Activated effector memory CD4-positive, alpha-beta T cell treated with anti-CD3 and anti-CD28 coated beads, Interleukin-2, amount 50 U/mL, for 16 hours (primary cell): ENCODE results near the gene REXO1.
"Not testable (repeated sequence)": the region's sequence is repeated elsewhere in the genome, so short reads cannot be mapped to it uniquely, and the experiment has no call there.

Experiments
- DNase-seq: peaks from one replicate; pipeline ENCODE4 v3.0.0-alpha.2; 2020

REXO1 gene

DNA sequence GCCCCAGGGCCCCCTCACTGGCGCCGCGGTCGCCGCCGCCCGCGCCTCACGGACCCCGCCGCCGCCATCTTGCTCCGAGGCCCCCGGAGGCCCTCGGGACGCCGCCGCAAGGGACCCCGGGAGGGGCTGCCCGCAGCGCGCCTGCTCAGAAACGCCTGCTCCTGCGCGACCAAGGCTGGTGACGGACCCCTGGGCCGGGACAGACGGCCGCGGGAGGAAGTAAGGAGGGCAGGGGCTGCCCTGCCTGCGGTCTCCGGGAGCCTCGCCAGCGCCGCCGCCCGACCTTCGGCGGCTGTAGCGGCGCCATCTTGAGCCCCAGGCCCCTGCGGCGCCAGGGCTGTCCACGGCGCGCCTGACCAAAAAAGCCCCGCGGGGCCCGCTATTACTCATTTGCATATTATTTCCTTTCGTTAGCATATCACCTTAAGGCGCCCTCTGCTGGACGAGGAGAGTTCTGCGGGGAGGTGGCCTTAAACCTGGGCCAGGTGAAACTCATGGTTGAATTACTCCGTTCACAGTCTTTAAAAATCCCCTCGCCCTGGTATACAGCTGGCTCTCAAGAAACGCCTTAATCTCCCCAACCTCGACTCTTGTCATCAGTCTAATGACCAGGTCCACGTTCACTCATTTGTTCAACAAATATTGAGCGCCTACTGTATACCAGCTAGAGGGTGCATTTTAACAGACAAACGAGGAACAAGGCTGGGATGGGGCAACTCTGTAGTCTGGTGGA is at the start of gene REXO1:
REXO1 (minus strand) TSS at position 85 of the 733 bp plus-strand sequence. CDS start 125 bp downstream, outside the sequence.
- DNase-seq, result peak; percentile 99

DNA sequence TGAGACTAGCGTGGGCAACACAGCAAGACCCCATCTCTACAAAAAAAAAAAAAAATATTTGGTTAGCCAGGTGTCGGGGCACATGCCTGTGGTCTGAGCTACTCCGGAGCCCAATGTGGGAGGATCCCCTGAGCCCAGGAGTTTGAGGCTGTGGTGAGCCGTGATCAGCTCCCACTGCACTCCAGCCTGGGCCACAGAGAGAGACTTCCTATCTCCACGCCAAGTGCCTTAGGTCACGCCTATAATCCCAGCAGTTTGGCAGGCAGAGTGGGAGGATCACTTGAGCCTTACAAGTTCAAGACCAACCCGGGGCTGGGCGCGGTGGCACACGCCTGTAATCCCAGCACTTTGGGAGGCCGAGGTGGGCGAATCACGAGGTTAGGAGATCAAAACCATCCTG is 48.2 kb upstream of the REXO1 start:
- no peak for DNase-seq

DNA sequence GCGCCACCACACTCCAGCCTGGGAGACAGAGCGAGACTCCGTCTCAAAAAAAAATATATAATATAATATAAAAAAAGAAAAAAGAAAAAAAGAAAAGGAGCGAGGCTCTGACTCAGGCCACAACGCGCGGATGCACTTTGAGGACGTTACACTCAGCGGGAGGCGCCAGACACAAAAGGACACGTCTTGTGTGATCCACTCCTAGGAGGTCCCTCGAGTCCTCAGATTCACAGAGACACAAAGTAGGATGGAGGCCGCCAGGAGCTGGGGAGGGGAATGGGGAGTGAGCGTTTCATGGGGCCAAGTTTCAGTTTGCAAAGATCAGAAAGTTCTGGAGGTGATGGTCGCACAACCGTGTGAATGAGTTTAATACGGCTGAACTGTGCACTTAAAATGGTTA is 45.5 kb upstream of the REXO1 start:
- no peak for DNase-seq

DNA sequence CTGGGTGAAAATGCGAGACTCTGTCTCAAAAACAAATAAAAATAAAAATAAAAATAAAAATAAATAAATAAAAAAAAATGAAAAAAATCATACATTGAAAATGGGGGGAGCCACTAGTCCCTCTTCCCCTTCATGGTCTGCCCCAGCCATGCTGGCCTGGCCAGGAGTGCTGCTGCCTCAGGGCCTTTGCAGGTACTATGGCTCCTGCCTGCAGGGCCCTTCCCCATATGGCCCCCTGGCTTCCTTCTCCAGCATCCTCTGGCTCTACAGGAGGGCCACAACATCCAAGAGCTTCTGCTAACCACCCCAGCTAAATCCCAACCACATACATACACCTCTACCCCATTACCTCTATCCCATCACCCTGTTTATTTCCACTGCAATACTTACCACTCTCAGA is 41.6 kb upstream of the REXO1 start:
- DNase-seq, result no peak

DNA sequence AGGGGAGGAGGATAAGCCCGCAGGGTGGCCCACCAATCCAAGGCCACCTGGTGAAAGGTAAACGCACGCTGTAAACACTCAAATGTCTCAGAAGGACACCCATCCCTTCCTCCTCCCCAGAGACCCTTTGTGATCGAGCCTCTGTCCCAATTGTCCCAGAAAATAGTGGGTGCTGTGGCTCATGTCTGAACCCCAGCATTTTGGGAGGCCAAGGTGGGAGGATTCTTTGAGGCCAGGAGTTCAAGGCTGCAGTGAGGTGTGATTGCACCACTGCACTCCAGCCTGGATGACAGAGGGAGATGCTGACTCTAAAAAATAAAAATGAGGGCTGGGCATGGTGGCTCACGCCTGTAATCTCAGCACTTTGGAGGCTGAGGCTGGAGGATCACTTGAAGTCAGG is 40.1 kb upstream of the REXO1 start:
- DNase-seq, result no peak

DNA sequence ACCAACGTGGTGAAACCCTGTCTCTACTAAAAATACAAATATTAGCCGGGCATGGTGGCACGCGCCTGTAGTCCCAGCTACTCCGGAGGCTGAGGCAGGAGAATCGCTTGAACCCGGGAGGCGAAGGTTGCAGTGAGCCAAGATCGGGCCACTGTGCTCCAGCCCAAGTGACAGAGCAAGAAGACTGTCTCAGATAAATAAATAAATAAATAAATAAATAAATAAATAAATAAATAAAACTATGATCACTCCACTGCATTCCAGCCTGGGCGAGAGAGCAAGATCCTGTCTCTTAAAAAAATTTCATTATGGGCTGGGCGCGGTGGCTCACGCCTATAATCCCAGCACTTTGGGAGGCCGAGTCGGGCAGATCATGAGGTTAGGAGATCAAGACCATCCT is 38.1 kb upstream of the REXO1 start:
- DNase-seq, result not testable (repeated sequence)

DNA sequence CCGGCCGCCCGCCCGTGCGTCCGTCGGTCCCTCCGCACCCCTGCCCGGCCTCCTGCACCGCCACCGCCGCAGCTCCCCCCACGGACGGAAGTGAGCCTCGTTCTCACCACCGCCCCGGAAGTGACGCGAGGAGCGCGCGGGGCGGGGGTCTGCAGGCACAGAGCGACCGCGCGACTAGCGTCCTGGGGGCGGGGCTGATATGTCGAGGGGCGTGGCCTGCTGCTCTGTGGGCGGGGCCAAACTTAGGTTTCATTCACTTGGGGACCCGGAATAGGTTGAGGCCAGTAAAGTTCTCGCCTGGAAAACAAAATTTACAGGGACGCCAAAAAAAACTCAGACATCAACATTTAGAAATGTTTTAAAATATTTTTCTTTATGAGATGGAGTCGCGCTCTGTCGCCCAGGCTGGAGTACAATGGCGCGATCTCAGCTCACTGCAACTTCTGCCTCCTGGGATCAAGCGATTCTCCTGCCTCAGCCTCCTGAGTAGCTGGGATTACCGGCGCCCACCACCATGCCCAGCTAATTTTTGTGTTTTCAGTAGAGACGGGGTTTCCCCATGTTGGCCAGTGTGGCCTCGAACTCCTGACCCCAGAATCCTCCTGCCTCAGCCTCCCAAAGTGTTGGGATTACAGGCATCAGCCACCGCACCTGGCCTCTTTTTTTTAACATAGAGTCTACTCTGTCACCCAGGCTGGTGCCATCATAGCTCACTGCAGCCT is 37.3 kb upstream of the REXO1 start, which contains the start of gene ABHD17A:
ABHD17A (minus strand) TSS at position 99 of the 722 bp plus-strand sequence. CDS start 3,930 bp downstream, outside the sequence.
- DNase-seq, result peak; percentile 98

DNA sequence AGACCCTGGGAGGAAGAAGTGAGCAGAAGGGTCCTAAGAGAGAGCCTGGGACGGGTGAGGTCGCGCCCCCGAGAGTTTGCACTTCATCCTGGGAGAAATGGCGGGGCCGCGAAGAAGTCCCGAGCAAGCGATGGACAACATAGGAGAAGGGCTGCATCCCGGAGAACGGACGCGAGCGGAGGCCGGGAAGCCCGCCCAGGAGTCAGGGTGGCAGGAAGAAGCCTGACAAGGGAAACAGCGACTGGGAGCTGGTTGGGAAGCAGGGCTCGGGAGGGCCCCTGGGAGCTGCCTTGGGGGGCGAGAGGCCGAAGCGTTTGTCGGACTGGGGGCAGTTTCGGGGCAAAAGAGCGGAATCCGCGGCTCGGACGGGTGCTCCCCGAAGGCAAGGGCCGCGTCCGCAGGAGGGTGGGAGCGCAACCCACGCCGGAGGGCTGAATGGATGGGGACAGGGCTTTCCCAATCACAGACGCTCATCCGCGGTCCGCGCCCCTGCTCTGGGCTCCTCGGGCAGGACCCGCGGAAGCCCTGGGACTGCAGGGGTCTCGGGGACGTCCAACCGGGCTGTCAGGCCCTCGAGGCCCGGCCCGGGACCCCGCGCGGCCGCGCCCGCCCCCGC is 36.5 kb upstream of the REXO1 start:
- no peak for DNase-seq

DNA sequence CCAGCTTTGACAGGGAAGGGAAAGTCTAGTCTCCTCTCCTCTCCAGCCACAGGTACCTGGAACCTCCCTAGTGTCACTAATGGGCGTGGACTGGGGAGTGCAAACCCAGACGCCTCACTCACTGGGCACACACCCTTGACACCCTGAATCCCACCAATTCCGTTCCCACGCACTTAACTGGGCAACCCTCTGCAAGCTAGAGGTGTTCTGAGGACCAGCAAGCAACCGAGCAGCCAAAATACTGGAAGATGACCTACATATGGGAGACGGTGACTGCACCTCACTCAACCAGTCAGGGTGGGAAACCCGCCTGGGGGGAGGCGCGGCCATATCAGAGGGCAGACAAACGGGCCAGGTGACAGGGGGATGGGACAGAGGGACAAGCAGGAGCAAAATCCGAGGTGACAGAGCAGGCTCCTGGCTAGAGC is 36.0 kb upstream of the REXO1 start:
- DNase-seq, result no peak

DNA sequence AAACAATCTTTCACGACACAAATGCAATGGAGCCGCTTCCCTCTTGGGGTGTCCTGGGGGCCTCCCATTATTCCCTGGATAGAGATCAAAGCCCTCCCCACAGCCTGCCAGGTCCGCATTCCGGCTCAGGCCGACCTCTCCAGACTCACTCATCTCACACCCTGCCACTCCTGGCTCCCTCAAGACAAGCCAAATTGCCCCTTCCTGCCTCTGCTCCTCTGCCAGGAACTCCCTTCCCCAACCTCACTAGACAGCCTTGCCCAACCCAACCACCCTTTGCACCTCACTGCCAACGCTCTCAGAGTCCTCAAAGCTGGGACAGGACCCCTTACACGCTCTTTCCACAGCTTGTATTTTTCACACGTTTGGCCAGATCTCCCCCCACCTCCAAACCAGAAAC is 35.5 kb upstream of the REXO1 start:
- no peak for DNase-seq

DNA sequence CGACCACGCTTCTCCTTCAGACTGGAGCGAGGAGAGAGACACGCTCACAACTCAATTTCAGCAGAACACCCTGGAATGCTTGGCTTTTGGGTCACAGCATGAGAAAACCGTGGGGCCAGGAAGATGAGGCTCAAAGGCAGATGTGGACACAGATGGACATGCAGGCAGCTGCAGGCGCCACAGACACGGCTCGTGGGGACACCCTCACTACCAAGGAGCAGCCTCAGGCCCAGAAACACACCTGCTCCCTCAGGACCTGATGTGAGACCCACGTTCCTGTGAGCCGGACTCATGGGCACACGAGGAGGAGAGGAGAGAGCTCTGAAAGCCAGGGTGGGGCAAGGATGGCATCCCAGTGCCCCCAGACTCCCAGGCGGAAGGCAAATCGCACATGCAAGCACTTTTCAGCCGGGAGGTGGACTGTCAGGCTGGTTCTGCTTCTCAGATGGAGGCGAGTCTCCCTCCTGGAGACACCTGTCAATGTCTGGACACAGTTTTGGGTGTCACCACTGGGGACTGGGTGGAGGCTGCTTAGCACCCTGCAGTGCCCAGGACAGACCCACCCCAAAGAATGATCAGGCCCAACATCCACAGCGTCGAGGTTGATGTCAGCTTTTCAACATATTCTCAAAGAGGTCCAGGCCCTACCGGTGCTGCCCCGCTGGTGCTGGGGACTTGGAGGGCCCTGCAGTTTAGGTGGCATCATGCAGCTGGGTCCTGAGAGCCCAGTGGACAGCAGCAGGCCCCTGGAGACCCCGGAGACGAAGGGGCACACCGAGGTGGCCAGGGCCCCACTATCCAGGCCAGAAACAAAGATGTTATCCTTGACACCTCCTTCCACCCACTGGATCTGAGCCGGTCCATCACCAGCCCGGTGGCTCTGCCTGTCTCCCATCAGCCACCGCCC is 34.8 kb upstream of the REXO1 start:
- DNase-seq, result no peak

DNA sequence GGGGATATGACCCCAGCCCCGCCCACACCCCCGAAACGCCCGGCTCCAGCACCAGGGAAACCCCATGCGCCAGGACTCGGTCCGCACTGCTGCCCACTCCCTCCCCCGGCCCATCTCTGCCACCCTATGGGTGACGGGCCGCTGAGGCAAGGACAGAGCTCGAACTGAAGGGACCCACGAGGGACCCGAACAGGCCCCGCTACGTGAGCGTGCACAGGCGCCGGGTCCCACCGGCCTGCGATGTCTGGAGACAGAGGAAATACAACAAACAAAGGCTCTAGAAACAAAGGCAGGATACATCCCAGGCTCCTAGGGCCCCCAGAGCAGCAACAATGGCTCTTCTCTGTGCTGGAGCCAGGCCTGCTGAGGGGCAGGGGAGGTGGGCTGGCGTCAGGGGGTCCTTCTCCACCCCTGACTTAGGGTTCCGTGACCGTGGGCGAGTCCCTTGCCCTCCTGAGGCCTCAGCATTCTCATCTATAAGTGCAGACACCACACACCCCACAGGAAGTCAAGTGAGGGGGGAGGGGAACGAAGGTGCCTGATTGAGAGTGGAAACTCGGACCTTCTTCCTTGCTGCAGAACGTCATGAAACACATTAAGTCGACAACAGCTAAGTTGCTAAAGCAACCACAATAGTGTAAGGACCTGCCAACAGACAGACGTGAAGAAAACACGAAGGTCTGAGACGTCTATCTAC is 34.0 kb upstream of the REXO1 start:
- peak; percentile 88 for DNase-seq

- DNase-seq, result not testable (repeated sequence)
These were observed 33.3 kb upstream of the REXO1 start for GRCh38 chr19:1881393-1882088.

DNA sequence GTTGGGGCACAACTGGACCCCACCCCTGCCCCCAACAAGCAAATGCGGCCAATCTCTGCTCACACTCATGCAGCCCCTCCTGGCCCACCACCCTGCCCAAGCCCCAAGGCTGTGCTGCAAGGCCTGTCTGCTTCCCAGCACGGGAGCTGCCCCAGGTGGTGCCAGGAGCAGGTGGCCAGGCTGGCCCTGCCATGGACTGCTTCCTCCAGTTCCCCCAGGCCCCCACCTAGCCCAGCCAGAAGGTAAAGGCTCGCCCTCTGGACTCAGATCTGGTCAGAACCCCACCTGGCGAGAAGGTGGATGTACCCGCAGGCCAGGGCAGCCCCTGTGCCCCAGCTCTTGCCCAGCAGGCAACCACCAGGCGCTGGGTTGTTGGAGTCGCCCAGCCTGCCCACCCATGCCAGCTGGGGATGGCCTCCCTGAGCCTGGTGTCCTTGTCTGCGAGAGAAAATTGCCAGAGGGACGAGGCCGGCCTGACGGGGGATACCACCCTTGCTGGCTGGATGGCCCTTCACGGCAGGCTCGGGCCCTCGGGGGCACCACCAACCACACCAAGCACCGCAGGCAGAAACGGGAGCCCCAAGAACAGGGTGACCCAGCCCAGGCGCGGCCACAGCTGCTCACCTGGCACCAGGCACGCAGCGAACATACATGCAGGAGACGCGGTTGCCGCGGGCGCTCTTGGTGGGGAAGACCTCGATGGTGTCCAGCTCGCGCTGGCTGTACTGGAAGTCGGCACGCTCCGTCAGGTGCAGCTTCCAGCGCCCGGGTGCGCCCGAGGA is 32.5 kb upstream of the REXO1 start:
- no peak for DNase-seq

DNA sequence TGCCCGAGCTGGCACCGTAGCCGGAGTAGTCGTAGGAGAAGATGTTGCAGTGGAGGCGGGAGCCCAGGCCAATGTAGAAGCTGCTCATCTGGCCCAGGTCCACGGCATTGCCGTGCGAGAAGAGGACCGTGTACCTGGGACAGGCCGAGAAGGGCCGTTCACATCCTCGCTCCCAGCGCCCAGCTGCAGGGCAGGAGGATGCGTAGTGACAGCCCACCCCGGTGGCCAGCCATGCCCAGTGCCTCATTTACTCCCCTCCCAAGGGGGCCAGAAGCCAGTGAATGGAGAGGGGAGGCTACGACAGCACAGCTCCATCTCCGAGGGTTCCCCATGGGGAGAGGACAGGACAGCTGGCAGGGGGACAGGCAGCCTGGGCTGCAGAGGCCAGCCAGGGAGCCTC is 31.7 kb upstream of the REXO1 start:
- DNase-seq, result not testable (repeated sequence)

GRCh38 chr19:1878583-1878982 is 30.3 kb upstream of the REXO1 start:
- DNase-seq, result not testable (repeated sequence)

GRCh38 chr19:1877280-1877660 is 29.0 kb upstream of the REXO1 start:
- not testable (repeated sequence) for DNase-seq

- DNase-seq, result peak; percentile 67
These were observed 28.4 kb upstream of the REXO1 start for GRCh38 chr19:1876496-1877279.

DNA sequence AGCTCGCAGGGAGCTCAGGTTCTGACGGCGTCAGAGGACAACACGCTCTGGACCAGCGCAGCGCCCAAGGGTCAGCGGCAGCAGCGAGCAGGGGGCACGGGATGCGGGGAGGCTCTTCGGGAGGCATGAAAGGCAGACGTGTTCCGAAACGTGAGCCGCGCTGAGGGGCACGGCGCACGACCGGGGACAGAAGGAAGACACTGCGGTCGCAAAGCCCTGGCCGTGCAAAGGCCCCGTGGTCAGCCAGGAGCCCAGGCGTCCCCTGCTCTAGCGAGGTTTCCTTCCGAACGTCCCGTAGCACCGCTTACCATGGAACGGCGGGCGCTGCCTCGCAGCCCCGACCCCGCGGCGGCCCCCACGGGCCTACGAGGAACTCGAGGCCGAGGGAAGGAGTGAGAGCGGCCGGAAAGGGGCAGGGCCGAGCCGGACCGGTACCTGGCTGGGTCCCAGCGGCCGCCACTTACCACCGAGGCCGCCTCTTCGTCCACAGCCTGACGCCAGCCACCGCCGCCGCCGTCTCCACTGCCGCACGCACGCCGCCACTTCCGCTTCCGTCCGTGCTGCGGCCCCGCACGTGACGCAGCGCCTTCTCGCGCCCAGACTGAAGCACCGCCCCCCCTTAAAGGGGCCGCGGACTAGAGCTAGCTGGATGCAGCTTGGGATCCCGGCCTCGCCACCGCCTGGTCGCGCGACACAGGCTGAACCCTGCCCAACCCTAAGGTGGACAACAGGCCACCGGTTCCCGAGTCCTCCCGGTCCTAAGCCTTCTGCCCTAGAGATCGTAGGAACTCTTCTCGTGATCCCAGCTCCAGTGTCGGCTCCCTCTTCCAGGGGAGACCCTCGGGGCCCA is 27.6 kb upstream of the REXO1 start:
- peak; percentile 96 for DNase-seq
